GM15510 (cell line): Measurements from ENCODE around the gene MUCL1.

Experiments
- POLR2A ChIP-seq: IDR thresholded peaks from 3 replicates; pipeline ENCODE4 v1.6.1; 2011; ENCODE audit warnings: borderline replicate concordance; ENCODE audit not compliant: insufficient read length; ENCODE audit errors: extremely low read depth

The MUCL1 gene

GRCh38 chr12:54882079-54882478, 27.8 kb downstream of the MUCL1 start:
- no peak for TF ChIP-seq POLR2A

DNA sequence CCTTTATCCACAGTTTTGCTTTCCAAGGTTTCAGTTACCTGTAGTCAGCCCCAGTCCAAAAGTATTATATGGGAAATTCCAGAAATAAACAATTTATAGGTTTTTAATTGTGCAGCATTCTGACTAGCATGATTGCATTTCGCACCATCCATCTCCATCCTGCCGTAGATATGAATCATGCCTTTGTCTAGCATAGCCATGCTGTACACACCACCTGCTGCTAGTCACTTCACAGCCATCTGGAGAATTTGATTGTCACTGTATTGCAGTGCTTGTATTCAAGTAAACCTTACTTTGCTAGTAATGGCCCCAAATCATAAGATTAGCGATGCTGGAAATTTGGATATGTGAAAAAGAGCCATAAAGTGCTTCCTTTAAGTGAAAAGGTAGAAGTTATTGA, 36.0 kb downstream of the MUCL1 start:
- TF ChIP-seq POLR2A, result no peak

GRCh38 chr12:54891717-54892478, 37.6 kb downstream of the MUCL1 start:
- TF ChIP-seq POLR2A, result no peak
